Fibroblast of peridontal ligament (primary cell): ENCODE data around the gene RBP2.
"Not testable (repeated sequence)": the region's sequence is repeated elsewhere in the genome, so short reads cannot be mapped to it uniquely, and the experiment has no call there.

Source experiments
- DNase-seq: peaks from one replicate; pipeline ENCODE4 v3.0.0-alpha.2; 2010; ENCODE audit errors: extremely low read depth

The RBP2 gene

DNA sequence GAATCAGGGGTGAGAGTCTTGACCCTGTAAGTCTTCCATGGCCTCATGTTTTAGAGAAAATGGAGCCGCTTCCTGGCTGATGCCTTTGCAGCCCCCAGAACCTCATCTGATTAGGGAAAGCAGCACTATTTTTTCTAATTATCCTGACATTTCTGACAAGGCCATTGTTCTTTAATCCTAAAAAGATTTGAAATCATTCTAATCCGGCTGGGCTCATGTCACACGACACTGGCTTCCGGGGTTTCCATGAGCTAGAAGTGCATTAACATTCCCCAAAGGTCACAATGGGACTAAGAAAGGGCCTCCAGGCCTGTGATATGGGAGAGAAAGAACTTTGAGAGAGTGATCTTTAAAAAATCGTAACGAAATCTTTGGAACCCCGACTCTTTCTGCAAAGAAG is 33.1 kb downstream of the RBP2 start:
- DNase-seq, result no peak

DNA sequence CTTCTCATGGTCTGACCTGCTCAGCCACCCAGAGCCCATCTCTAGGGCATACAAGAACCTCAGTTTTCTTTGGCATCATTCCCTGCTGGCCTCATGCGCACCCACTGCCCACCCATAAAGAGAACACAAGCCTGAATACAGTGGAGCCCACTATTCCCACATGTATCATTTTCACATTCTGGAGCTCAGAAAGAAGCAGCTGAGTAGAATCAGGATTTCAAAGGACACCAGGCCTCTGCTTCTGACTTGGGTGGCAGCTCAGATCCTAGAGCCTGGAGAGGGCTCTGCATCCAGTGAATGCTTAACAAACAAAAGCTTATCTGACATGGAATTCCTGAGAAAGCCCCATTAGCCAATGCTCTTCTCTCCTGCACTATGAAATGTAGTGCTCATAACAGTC is 34.7 kb downstream of the RBP2 start:
- no peak for DNase-seq

DNA sequence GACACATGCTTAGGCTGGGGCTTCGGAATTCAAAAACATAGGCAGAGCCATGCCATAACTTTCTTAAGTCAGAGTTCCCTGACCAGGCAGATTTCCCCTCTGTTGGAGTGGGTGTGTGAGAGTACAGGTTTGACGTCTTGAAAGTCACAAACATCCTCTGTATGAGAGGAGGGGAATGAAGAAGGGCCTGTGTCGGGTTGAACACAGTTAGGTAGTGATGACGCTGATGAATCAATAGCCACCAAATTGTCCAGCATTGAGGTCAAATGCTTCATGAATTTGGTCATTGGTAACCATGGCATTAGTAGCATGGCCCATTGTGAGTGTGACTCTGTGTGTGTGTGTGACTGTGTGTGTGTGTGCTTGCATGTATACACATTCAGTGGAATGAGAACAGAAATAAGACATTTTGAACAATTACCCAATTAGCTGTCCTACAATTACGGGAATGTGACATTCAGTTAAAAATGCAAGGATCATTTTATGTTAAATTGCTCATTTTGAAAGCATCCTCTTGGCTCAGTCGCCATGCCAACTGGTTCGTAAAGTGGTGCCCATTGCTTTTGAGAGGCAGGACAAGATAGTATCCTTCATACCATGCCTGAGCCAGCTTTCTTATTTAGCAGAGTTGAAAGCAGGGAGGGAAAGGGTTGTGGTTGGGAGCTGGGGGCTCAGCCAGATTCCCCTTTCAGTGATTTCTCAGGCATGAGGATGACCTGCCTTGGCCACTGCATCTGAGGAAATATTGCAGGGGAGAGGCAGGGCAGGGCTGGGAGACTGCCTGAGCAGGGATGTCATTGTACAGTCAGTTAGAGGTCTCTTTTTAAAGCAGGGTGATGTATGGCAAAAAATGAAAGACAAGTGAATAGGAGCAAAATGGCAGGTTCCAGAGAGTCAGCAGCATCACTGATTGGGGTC is 35.4 kb downstream of the RBP2 start:
- no peak for DNase-seq

GRCh38 chr3:139439278-139439677 is 37.0 kb downstream of the RBP2 start:
- no peak for DNase-seq

DNA sequence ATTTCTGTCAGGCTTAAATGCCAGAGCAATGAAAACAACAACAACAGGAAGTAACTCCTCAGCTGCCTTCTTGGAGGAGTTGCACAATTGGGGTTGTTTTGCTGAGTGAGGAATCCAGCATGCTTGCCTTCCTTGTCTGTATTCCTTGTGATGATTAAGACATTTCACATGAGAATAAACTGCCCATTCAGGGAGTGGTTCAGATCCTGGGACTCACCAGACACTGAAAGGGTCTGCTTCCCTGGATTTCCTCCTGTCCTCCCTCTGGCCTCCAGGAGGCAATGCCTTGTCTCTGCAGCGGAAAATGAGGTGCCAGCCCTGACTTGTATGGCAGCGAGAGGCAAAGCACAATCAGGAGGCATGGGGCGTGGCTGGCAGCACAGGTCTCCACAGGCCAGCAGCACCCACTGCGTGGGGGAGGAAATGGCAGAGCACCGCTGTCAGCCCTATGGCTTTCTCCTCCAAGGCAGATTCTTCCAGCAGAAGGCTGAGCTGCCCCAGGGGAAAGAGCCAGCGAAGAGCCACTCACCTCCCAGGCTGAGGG is 41.5 kb downstream of the RBP2 start:
- peak; percentile 18 for DNase-seq

- DNase-seq, result no peak
These were observed 42.1 kb downstream of the RBP2 start for GRCh38 chr3:139434228-139434627.

DNA sequence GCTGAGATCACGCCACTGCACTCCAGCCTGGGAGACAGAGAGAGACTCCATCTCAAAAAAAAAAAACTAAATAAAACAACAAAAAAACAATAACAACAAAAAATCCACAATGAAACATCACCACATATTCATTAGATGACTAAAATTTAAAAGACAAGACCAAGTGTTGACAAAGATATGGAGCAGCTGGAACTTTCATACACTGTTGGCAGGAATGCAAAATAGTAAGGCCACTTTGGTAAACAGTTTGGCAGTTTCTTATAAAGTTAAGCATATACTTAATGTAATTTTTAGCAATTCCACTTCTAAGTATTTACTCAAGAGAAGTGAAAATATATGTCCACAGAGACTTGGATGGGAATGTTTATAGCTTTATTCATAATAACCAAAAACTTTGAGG is 43.2 kb downstream of the RBP2 start:
- no peak for DNase-seq

- DNase-seq, result no peak
These were observed 45.8 kb downstream of the RBP2 start for GRCh38 chr3:139430493-139430892.

- peak; percentile 87 for DNase-seq
These were observed 48.8 kb downstream of the RBP2 start for GRCh38 chr3:139427283-139428060.

DNA sequence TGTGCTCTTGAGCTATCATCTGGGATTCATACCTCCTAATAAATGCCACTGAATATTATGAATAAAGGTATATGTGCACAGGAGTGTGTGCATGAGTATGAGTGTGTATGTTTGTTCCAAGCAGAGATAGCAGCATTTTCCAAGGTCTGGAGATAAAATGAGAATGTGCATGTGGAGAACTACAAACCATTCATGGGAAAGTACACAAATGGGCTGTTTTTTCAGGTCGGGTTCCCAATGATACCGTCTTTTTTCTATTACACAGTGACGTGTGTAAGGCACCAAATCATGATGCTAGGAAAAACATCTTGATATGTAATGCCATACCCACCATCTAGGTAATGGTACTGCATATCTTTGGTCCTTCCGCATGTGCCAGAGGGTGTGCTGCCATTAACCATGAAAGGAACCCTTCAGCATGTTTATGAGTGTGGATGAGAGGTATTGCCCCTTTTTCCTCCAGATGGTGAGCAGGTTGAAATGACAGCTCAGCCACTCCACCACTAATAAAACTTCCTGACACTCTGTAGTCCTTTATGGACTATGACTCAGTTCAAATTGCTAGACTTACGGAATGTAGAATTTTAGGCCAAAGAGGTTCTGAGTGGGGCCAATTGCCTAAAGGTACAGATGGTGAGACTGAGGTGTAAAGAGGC is 50.4 kb downstream of the RBP2 start:
- DNase-seq, result no peak

GRCh38 chr3:139423232-139423631 is 53.1 kb downstream of the RBP2 start:
- DNase-seq, result no peak

- DNase-seq, result no peak
These were observed 54.9 kb downstream of the RBP2 start for GRCh38 chr3:139421460-139421859.

GRCh38 chr3:139421040-139421439 is 55.3 kb downstream of the RBP2 start:
- DNase-seq, result no peak

DNA sequence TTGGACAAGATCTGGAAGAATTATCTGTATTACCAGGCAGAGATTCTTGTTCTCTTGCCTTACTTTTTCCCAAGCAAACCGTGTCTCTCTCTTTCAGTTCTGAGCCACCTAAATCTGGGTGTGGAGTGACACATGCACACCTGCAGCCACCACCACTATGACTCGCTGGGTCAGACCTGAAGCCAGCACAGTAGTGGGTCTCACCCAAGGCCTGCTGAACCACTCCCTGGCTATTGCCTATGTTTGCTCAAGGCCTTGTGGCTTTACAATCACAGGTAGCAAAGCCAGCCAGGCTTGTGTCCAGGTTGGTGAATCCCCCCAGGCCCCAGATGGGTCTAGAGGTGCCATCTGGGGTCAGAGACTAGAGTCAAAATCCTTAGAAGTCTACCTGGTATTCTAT is 58.2 kb downstream of the RBP2 start:
- no peak for DNase-seq

DNA sequence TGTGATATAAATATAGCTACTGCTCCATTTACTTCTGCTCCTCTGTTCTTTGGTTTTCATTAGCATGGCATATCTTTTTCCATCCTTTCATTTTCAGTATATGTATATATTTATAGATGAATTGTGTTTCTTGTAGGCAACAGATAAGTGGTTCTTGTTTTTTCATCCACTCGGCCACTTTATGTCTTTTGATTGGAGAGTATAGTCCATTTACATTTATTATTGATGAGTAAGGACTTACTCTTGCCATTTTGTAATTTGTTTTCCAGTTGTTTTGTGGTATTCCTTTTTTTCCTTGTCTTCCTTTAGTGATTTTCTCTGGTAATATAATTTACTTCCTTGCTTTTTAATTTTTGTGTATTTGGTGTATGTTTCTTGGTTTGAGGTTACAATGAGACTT is 60.0 kb downstream of the RBP2 start:
- DNase-seq, result no peak

- no peak for DNase-seq
These were observed 61.6 kb downstream of the RBP2 start for GRCh38 chr3:139414608-139415224.

DNA sequence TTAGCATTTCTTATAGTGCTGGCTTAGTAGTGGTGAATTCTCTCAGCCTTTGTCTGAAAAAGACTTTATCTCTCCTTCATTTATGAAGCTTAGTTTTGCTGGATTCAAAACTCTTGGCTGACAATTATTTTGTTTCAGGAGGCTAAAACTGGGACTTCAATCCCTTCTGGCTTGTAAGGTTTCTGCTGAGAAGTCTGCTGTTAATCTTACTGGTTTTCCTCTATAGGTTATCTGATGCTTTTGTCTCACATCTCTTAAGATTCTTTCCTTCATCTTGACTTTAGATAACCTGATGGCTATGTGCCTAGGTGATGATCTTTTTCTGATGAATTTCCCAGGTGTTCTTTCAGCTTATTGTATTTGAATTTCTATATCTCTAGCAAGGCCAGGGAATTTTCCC is 63.4 kb downstream of the RBP2 start:
- DNase-seq, result not testable (repeated sequence)
